ENCODE measurements around the gene ZNF208.

DNA sequence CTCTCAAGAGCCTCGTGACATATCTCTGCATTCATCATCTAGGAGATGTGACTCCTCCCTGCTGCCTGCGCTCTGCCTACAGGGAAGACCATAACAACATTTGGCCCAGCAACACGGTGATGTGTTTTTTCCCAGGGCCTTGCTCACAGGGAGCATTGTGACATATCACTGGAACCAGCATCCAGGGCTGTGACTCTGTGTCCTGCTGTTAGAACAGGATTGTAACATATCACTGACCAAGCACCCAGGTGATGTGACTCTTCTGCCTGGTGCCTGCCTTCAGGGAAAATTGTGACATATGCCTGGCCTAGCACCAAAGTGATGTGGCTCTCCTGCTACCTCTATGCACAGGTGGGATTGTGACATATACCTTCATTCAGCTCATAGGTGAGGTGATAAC is 95.3 kb downstream of the ZNF208 start:
- TF ChIP-seq, protein P1, sequence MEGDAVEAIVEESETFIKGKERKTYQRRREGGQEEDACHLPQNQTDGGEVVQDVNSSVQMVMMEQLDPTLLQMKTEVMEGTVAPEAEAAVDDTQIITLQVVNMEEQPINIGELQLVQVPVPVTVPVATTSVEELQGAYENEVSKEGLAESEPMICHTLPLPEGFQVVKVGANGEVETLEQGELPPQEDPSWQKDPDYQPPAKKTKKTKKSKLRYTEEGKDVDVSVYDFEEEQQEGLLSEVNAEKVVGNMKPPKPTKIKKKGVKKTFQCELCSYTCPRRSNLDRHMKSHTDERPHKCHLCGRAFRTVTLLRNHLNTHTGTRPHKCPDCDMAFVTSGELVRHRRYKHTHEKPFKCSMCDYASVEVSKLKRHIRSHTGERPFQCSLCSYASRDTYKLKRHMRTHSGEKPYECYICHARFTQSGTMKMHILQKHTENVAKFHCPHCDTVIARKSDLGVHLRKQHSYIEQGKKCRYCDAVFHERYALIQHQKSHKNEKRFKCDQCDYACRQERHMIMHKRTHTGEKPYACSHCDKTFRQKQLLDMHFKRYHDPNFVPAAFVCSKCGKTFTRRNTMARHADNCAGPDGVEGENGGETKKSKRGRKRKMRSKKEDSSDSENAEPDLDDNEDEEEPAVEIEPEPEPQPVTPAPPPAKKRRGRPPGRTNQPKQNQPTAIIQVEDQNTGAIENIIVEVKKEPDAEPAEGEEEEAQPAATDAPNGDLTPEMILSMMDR (conservative IDR thresholded peaks at IDR 0.05): no peak
- no peak for TF ChIP-seq EZH2 (IDR thresholded peaks at IDR 0.05; ENCODE audit: low read depth)

Measured in PC-9 (cell line).